C4-2B (cell line): ENCODE measurements around the gene STC2.

Experiments
- H3K27ac ChIP-seq: fragments of 450-650 bp; 2 replicates; pipeline ENCODE4 v1.5.1; 2017
- ZFX ChIP-seq: fragments of 450-650 bp; IDR thresholded peaks from 2 replicates; pipeline ENCODE4 v1.6.1; 2017
- TF ChIP-seq, protein P1 (sequence below): fragments of 450-650 bp; conservative IDR thresholded peaks from 2 replicates; pipeline ENCODE4 v1.5.1; 2017; ENCODE audit warnings: mild to moderate bottlenecking

The STC2 gene

DNA sequence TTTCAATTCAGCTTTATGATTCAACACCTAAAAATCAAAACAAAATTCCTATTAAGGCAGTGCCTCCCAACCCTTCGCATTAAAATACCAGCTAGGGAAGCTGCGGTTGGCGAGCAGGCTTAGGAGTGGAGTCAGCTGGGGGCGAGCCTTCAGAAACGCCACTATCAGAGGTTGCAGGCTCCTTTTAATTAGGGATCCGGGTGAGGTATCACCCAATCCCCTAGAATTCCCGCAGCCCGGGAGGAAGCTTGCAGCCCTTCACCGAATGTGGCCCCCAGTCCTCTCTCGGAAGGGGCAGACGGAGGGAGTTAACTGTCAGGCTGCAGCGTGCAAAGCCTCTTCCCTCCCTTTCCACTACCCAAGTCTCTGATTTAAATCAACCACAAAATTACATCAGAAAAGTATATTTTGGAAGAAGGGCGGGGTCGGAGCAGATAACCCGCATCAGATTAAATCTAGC is 1.7 kb downstream of the STC2 start:
- peak overlapping the region; percentile 97 for H3K27ac ChIP-seq
- TF ChIP-seq, protein P1, sequence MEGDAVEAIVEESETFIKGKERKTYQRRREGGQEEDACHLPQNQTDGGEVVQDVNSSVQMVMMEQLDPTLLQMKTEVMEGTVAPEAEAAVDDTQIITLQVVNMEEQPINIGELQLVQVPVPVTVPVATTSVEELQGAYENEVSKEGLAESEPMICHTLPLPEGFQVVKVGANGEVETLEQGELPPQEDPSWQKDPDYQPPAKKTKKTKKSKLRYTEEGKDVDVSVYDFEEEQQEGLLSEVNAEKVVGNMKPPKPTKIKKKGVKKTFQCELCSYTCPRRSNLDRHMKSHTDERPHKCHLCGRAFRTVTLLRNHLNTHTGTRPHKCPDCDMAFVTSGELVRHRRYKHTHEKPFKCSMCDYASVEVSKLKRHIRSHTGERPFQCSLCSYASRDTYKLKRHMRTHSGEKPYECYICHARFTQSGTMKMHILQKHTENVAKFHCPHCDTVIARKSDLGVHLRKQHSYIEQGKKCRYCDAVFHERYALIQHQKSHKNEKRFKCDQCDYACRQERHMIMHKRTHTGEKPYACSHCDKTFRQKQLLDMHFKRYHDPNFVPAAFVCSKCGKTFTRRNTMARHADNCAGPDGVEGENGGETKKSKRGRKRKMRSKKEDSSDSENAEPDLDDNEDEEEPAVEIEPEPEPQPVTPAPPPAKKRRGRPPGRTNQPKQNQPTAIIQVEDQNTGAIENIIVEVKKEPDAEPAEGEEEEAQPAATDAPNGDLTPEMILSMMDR = no peak
- no peak for TF ChIP-seq ZFX

DNA sequence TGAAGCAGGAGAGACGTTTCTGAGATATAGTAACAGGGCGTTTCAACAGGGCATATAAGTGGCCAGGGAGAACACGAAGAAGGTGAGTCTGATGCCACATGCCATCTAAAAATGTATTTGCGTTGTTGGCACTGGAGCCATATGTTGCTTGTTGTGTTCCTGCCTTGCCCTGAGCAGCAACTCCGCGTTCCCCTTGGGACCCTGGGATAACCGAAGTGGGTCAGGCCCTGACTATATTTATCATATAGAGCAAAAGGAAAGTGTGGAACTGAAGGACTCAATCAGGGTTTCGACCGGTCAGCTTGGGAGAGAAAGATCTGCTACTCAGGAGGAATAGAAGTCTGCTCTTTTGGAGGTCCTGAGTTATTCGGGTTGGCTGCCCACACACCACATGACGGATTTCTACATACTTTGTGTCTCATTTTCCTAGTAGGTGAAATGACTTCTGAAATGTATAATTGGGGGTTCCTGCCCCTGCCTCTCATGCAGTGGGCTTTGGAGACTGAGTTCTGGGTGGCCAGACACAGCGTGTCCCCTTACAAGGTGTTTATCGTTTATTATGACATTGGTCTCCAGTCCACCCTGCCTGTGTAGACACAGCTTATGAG is 3.0 kb downstream of the STC2 start:
- H3K27ac ChIP-seq = no peak overlapping the region
- TF ChIP-seq, protein P1 = no peak
- TF ChIP-seq ZFX = no peak

GRCh38 chr5:173324115-173325001 is 3.9 kb downstream of the STC2 start:
- H3K27ac ChIP-seq = no peak overlapping the region
- TF ChIP-seq, protein P1 = no peak
- no peak for TF ChIP-seq ZFX

DNA sequence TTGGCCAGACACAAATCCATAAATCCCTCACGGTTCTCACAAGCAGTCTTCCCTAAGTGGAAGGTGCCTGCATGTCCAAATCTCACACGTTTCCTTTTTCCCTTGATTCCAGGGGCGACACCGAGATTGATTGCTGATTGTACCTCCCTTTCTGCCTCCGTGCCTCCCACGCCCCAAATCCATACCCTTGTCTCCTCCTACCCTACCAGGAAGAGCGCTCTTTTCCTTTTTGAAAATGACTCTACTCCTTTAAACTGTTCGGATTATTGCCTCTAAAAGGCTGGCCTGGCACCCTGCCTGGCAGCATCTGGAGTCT is 4.5 kb downstream of the STC2 start:
- TF ChIP-seq, protein P1 = no peak
- no peak for TF ChIP-seq ZFX
- no peak overlapping the region for H3K27ac ChIP-seq

GRCh38 chr5:173323106-173323798 is 5.0 kb downstream of the STC2 start:
- H3K27ac ChIP-seq = no peak overlapping the region

GRCh38 chr5:173321886-173322285 is 6.3 kb downstream of the STC2 start:
- no peak overlapping the region for H3K27ac ChIP-seq
- TF ChIP-seq, protein P1 = no peak
- no peak for TF ChIP-seq ZFX

More at GRCh38 chr5:173323106-173323798, 5.0 kb downstream of the STC2 start:
- no peak for TF ChIP-seq ZFX
- TF ChIP-seq, protein P1 = no peak

DNA sequence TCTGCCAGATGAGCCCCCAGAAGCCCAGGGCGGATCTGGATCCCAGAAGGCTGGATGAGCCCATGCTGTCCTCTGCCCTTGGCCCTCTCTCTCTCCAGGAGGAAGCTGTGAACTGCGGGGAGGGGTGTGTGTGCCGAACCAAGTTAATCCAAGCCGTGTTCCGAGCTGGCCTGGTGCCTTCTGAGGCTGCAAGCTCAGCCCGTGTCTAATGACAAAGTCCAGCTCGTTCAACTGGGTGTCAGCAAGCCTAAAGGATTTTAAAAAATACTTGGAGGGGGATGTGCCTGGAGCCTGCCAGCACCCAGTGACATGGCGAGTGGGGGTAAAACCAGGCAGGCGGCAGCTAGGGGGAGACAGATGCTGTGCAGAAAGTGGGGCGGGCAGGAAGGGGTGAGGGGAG is 8.0 kb downstream of the STC2 start:
- no peak for TF ChIP-seq ZFX
- TF ChIP-seq, protein P1 = no peak
- no peak overlapping the region for H3K27ac ChIP-seq
